CD4-positive, alpha-beta T cell (primary cell): ENCODE data around the gene YARS2. TPM values are rescaled to one million over a fixed set of nuclear protein-coding genes. Genes with fewer than 3 reads are reported as not detected.

Source experiments
- ATAC-seq: fragments of 200-7000 bp; cut with Tn5 transposase; one replicate; pipeline ENCODE4 v1.10.0; 2022; ENCODE audit warnings: mild to moderate bottlenecking; ENCODE audit not compliant: poor library complexity
- CTCF ChIA-PET: fragments of 350-600 bp; sonication (Branson Sonifier 250); formaldehyde crosslinking; loops from one replicate; lab custom pipeline; 2021; ENCODE audit warnings: antibody characterized with exemption, inconsistent platforms; lab: Charles Lee
- POLR2A ChIA-PET: fragments of 350-600 bp; sonication (Branson Sonifier 250); formaldehyde crosslinking; loops from one replicate; lab custom pipeline; 2021; ENCODE audit warnings: antibody characterized with exemption, inconsistent platforms; lab: Charles Lee
- DNase-seq, 14 experiments: peaks; one replicate each; pipeline ENCODE4 v3.0.0-alpha.2; 2013 to 2020; ENCODE audit warnings: mixed read lengths in 2 of 14
- H3K27ac ChIP-seq, 2 donors: one replicate each; pipeline versions ENCODE4 v1.5.1 to v1.7.0; 2013; ENCODE audit warnings: low read length in 2 of 2, low read depth in 1 of 2, mild to moderate bottlenecking in 1 of 2
- H3K27me3 ChIP-seq, 2 experiments: 1 replicate in 1 of 2; 2 replicates in 1 of 2; pipeline versions ENCODE4 v1.6.1 to v1.7.0; 2013; ENCODE audit warnings: low read length in 2 of 2, control low read depth in 1 of 2, mild to moderate bottlenecking in 1 of 2, moderate library complexity in 1 of 2; ENCODE audit not compliant: insufficient read depth in 2 of 2, control insufficient read depth in 1 of 2
- H3K36me3 ChIP-seq: one replicate; pipeline ENCODE4 v1.6.1; 2013; ENCODE audit warnings: low read length, control low read depth; ENCODE audit not compliant: insufficient read depth
- H3K4me1 ChIP-seq: one replicate; pipeline ENCODE4 v1.6.1; 2013; ENCODE audit warnings: low read length, control low read depth; ENCODE audit not compliant: insufficient read depth
- H3K4me3 ChIP-seq: one replicate; pipeline ENCODE4 v1.5.1; 2013; ENCODE audit warnings: mild to moderate bottlenecking, low read length, moderate library complexity
- H3K9me3 ChIP-seq, 2 experiments: 1 replicate in 1 of 2; 2 replicates in 1 of 2; pipeline versions ENCODE4 v1.6.1 to v1.7.0; 2013; ENCODE audit warnings: low read length in 2 of 2, mild to moderate bottlenecking in 2 of 2, control low read depth in 1 of 2, moderate library complexity in 1 of 2; ENCODE audit not compliant: control insufficient read depth in 1 of 2, insufficient read depth in 1 of 2
- H3K27ac Mint-ChIP-seq: one replicate; pipeline ENCODE4 v1.8.0; 2020; ENCODE audit warnings: mixed read lengths
- H3K27me3 Mint-ChIP-seq: one replicate; pipeline ENCODE4 v1.8.0; 2021; ENCODE audit warnings: mixed read lengths
- H3K36me3 Mint-ChIP-seq: one replicate; pipeline ENCODE4 v1.8.0; 2021; ENCODE audit warnings: low read depth, mixed read lengths
- H3K4me1 Mint-ChIP-seq: one replicate; pipeline ENCODE4 v1.8.0; 2021; ENCODE audit warnings: low read depth, mixed read lengths
- H3K4me3 Mint-ChIP-seq: one replicate; pipeline ENCODE4 v1.8.0; 2020; ENCODE audit warnings: mild to moderate bottlenecking, mixed read lengths
- H3K9me3 Mint-ChIP-seq: one replicate; pipeline ENCODE4 v1.8.0; 2020; ENCODE audit warnings: mixed read lengths
- CTCF ChIP-seq: fragments of 200-600 bp; IDR thresholded peaks from one replicate; pipeline ENCODE4 v1.8.0; 2022; ENCODE audit warnings: antibody characterized with exemption, mild to moderate bottlenecking
- intact Hi-C, 2 experiments: fragments of 100-400 bp; cut with DNase I in 1 of 2; cut with micrococcal nuclease in 1 of 2; formaldehyde crosslinking; loops; one replicate each; pipeline versions ENCODE4 v1.15.1 to v1.9.0; 2023 to 2025; cut with DNase I, micrococcal nuclease
- total RNA-seq, 174 experiments: library from RNA in 2 of 174; stranded (reverse) in 2 of 174; gene quantifications; one replicate each; pipeline ENCODE4 v1.2.3 and lab custom pipeline; 2021 to 2026

Gene YARS2
- total RNA-seq, 2 experiments from 2014 or later = 12.0 to 13.0 TPM

- H3K27me3 Mint-ChIP-seq = no peaks in the 10 kb centered on the region
These were observed 32.7 kb upstream of the YARS2 start for GRCh38 chr12:32788405-32788804.

GRCh38 chr12:32785557-32785956 lies 29.9 kb upstream of the YARS2 start:
- intact Hi-C loops = no loop called here
- Histone ChIP-seq H3K4me1 (no peaks in the 10 kb centered on the region), H3K9me3 (no peaks in the 10 kb centered on the region), H3K27ac (no peak overlapping the region), H3K36me3 (no peaks in the 10 kb centered on the region), H3K4me3 (no peak overlapping the region), H3K27me3 (no peaks in the 10 kb centered on the region)
- no peak overlapping the region for H3K4me3 Mint-ChIP-seq
- no peaks in the 10 kb centered on the region for H3K9me3 Mint-ChIP-seq
- no peaks in the 10 kb centered on the region for H3K36me3 Mint-ChIP-seq
- POLR2A ChIA-PET = no interaction called here
- DNase-seq (no peak), ATAC-seq (no peak)
- TF ChIP-seq CTCF = no peak
- H3K27ac Mint-ChIP-seq = no peak overlapping the region
- CTCF ChIA-PET = no interaction called here
- no peaks in the 10 kb centered on the region for H3K4me1 Mint-ChIP-seq
- no peaks in the 10 kb centered on the region for H3K27me3 Mint-ChIP-seq

More at GRCh38 chr12:32788405-32788804, 32.7 kb upstream of the YARS2 start:
- ChIA-PET CTCF (no interaction called here), POLR2A (no interaction called here)
- Histone ChIP-seq H3K36me3 (no peaks in the 10 kb centered on the region), H3K27me3 (no peaks in the 10 kb centered on the region), H3K9me3 (no peaks in the 10 kb centered on the region), H3K27ac (no peak overlapping the region), H3K4me3 (no peak overlapping the region), H3K4me1 (no peaks in the 10 kb centered on the region)
- no peak for DNase-seq
- H3K9me3 Mint-ChIP-seq = no peaks in the 10 kb centered on the region
- ATAC-seq = no peak
- no peaks in the 10 kb centered on the region for H3K36me3 Mint-ChIP-seq
- no peak for TF ChIP-seq CTCF
- H3K27ac Mint-ChIP-seq = no peak overlapping the region
- intact Hi-C loops = no loop called here
- no peak overlapping the region for H3K4me3 Mint-ChIP-seq
- H3K4me1 Mint-ChIP-seq = no peaks in the 10 kb centered on the region

DNA sequence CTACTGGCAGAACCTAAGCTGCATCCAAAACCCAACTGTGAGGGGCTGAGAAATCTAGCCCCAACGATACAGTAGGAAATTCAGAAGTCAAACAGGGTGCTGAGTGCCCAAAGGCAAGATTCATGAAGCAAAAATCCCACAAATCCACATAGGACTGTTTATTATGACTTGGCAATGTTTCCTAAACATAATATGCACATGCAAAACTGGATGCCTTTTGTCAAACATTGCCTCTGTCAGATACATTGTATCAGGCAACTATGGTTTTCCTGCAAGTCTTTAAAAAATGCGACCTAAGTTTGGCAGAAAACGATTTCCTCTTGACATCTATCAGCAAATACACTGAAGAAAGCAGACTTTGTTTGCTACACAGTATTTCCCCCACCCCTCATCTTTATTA lies 27.3 kb upstream of the YARS2 start:
- Histone ChIP-seq H3K4me3 (no peak overlapping the region), H3K27ac (no peak overlapping the region), H3K27me3 (peaks cover 0 to 9% of the 10 kb centered on the region in 2 experiments), H3K4me1 (no peaks in the 10 kb centered on the region), H3K9me3 (no peaks in the 10 kb centered on the region), H3K36me3 (no peaks in the 10 kb centered on the region)
- H3K9me3 Mint-ChIP-seq = no peaks in the 10 kb centered on the region
- H3K4me3 Mint-ChIP-seq = no peak overlapping the region
- ChIA-PET CTCF (no interaction called here), POLR2A (no interaction called here)
- peaks cover 18% of the 10 kb centered on the region for H3K27me3 Mint-ChIP-seq
- no peak overlapping the region for H3K27ac Mint-ChIP-seq
- TF ChIP-seq CTCF = no peak
- ATAC-seq = no peak
- DNase-seq = no peak
- H3K4me1 Mint-ChIP-seq = no peaks in the 10 kb centered on the region
- intact Hi-C loops = no loop called here
- no peaks in the 10 kb centered on the region for H3K36me3 Mint-ChIP-seq
